OCI-LY3 (cell line): ENCODE data around the gene ARL13A.

Experiments used
- H2AFZ ChIP-seq: fragments of 200-600, 300-600 bp; shearing (Covaris generic); 2 replicates; pipeline ENCODE4 v1.6.0; 2014; ENCODE audit warnings: antibody characterized with exemption, low read depth, low read length
- H3K27ac ChIP-seq: fragments of 200-600, 300-600 bp; sonication (generic); 2 replicates; pipeline ENCODE4 v1.5.1; 2014; ENCODE audit warnings: mild to moderate bottlenecking, low read length, moderate library complexity, mixed read lengths
- H3K27me3 ChIP-seq: fragments of 200-600, 300-600 bp; sonication (generic); 2 replicates; pipeline ENCODE4 v1.6.1; 2014; ENCODE audit warnings: low read depth, low read length, mixed read lengths
- H3K36me3 ChIP-seq: fragments of 200-600, 300-600 bp; sonication (generic); replicated peaks from 2 replicates; pipeline ENCODE3; 2014; ENCODE audit warnings: low read depth, low read length, mixed read lengths
- H3K4me1 ChIP-seq: fragments of 300-600, 200-600 bp; sonication (generic); 2 replicates; pipeline ENCODE4 v1.6.1; 2014; ENCODE audit warnings: low read length, mixed read lengths
- H3K4me2 ChIP-seq: fragments of 200-600, 300-600 bp; sonication (generic); 2 replicates; pipeline ENCODE4 v1.6.1; 2014; ENCODE audit warnings: low read length, mixed read lengths
- H3K4me3 ChIP-seq: fragments of 300-600, 200-600 bp; sonication (generic); 2 replicates; pipeline ENCODE4 v1.5.1; 2014; ENCODE audit warnings: antibody characterized with exemption, mild to moderate bottlenecking, low read length, moderate library complexity
- H3K79me2 ChIP-seq: fragments of 300-600, 200-600 bp; shearing (Covaris generic); 2 replicates; pipeline ENCODE4 v1.6.1; 2014; ENCODE audit warnings: mild to moderate bottlenecking, low read length, mixed read lengths
- H3K9ac ChIP-seq: fragments of 300-600, 200-600 bp; shearing (Covaris generic); 2 replicates; pipeline ENCODE4 v1.6.0; 2014; ENCODE audit warnings: mild to moderate bottlenecking, low read length, moderate library complexity
- H3K9me3 ChIP-seq: fragments of 200-600, 300-600 bp; shearing (Covaris generic); 2 replicates; pipeline ENCODE4 v1.6.1; 2014; ENCODE audit warnings: low read length, mixed read lengths; ENCODE audit not compliant: insufficient read depth
- H4K20me1 ChIP-seq: fragments of 200-600, 300-600 bp; sonication (generic); 2 replicates; pipeline ENCODE4 v1.6.1; 2016; ENCODE audit warnings: low read length, mixed read lengths; ENCODE audit not compliant: insufficient read depth
- CTCF ChIP-seq: fragments of 200-600, 300-600 bp; sonication (generic); IDR thresholded peaks from 2 replicates; pipeline ENCODE4 v1.5.1; 2014; ENCODE audit warnings: antibody characterized with exemption, low read length, low read depth
- EZH2phosphoT487 ChIP-seq: fragments of 200-600 bp; shearing (Covaris generic); IDR thresholded peaks from 2 replicates; pipeline ENCODE4 v1.6.1; 2018; ENCODE audit warnings: antibody characterized with exemption, mixed run types, low read depth

ARL13A gene

GRCh38 chrX:100964362-100964761, 5.1 kb upstream of the ARL13A start:
- H3K4me2 ChIP-seq: no peak overlapping the region
- no peak overlapping the region for H2AFZ ChIP-seq
- H3K27me3 ChIP-seq: no peaks in the 10 kb centered on the region
- H3K9me3 ChIP-seq: no peaks in the 10 kb centered on the region
- no peak overlapping the region for H3K27ac ChIP-seq
- H3K4me1 ChIP-seq: no peaks in the 10 kb centered on the region
- H3K79me2 ChIP-seq: no peaks in the 10 kb centered on the region
- H3K9ac ChIP-seq: no peak overlapping the region
- TF ChIP-seq EZH2phosphoT487 (no peak), CTCF (no peak)
- H3K36me3 ChIP-seq: no peaks in the 10 kb centered on the region
- H4K20me1 ChIP-seq: no peaks in the 10 kb centered on the region
- no peak overlapping the region for H3K4me3 ChIP-seq

DNA sequence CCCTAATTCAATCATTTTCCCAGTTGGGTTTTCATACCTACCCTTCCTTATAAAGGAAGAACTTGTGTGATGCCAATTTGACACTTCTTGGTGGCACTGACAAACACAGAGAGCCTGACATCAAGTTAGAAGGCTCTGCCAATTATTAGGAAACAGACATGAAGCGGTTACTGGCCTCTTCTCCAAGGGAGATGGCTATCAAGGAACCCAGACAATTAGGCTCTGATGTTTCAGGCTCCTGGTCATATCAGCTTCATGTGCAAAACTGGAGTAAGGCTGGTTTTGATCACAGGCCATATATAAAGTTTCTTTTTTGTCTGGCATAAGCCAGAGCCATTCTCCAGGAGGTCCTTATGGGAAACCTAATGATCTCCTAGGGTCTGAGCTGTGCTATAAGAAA, 428 bp downstream of the ARL13A start:
- Histone ChIP-seq H3K79me2 (no peaks in the 10 kb centered on the region), H4K20me1 (no peaks in the 10 kb centered on the region), H3K4me1 (no peaks in the 10 kb centered on the region), H3K9me3 (no peaks in the 10 kb centered on the region), H2AFZ (no peak overlapping the region), H3K4me2 (no peak overlapping the region), H3K27me3 (no peaks in the 10 kb centered on the region), H3K36me3 (no peaks in the 10 kb centered on the region), H3K27ac (no peak overlapping the region), H3K4me3 (no peak overlapping the region), H3K9ac (no peak overlapping the region)
- TF ChIP-seq EZH2phosphoT487 (no peak), CTCF (no peak)

DNA sequence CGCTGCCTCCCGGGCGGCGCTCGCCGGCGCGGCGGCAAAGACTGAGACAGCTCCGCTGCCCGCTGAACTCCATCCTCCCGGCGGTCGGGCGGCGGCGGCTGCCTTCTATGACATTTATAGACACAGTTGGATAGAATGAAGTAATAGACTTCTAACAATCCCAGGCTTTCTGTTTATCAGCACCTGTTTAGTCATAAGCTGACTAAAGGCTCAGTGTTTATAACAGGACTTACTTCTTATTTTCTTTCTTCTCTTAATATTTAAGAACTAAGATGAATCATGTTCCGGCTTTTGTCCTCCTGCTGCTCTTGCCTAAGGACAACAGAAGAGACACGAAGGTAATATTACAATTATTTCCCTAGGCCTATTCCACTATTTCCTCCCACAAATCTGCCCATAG, 3.9 kb downstream of the ARL13A start:
- no peaks in the 10 kb centered on the region for H3K9me3 ChIP-seq
- H3K27ac ChIP-seq: no peak overlapping the region
- H3K4me3 ChIP-seq: no peak overlapping the region
- H3K4me2 ChIP-seq: no peak overlapping the region
- H3K9ac ChIP-seq: no peak overlapping the region
- H2AFZ ChIP-seq: no peak overlapping the region
- no peaks in the 10 kb centered on the region for H3K4me1 ChIP-seq
- no peaks in the 10 kb centered on the region for H3K79me2 ChIP-seq
- TF ChIP-seq CTCF: no peak
- TF ChIP-seq EZH2phosphoT487: no peak
- H4K20me1 ChIP-seq: no peaks in the 10 kb centered on the region
- H3K27me3 ChIP-seq: no peaks in the 10 kb centered on the region
- H3K36me3 ChIP-seq: no peaks in the 10 kb centered on the region

- H4K20me1 ChIP-seq: no peaks in the 10 kb centered on the region
- no peak overlapping the region for H2AFZ ChIP-seq
- TF ChIP-seq EZH2phosphoT487 (no peak), CTCF (no peak)
- H3K79me2 ChIP-seq: no peaks in the 10 kb centered on the region
- H3K9ac ChIP-seq: no peak overlapping the region
- no peak overlapping the region for H3K4me2 ChIP-seq
- no peak overlapping the region for H3K4me3 ChIP-seq
- no peaks in the 10 kb centered on the region for H3K36me3 ChIP-seq
- H3K4me1 ChIP-seq: no peaks in the 10 kb centered on the region
- H3K9me3 ChIP-seq: no peaks in the 10 kb centered on the region
- H3K27me3 ChIP-seq: no peaks in the 10 kb centered on the region
- no peak overlapping the region for H3K27ac ChIP-seq
Observed at GRCh38 chrX:100975212-100975611, 5.7 kb downstream of the ARL13A start.
